H9 (cell line): ENCODE data around the gene CKB. TPM values are rescaled to one million over a fixed set of nuclear protein-coding genes. Genes with fewer than 3 reads are reported as not detected.

Experiments
- DNase-seq: peaks from one replicate; pipeline ENCODE4 v3.0.0-alpha.2; 2017
- H2AFZ ChIP-seq: one replicate; pipeline ENCODE4 v1.6.1; 2013; ENCODE audit warnings: mild to moderate bottlenecking, low read length, control low read depth, moderate library complexity
- H2AK5ac ChIP-seq: 2 replicates; pipeline ENCODE4 v1.6.1; 2013; ENCODE audit warnings: low read length, control low read depth, mixed read lengths; ENCODE audit not compliant: insufficient read length
- H2BK120ac ChIP-seq: one replicate; pipeline ENCODE4 v1.6.1; 2013; ENCODE audit warnings: low read depth, mild to moderate bottlenecking, low read length, control low read depth, inconsistent platforms; ENCODE audit not compliant: poor library complexity, severe bottlenecking
- H2BK12ac ChIP-seq: 2 replicates; pipeline ENCODE4 v1.6.1; 2013; ENCODE audit warnings: low read length, control low read depth, mixed read lengths, low read depth; ENCODE audit not compliant: insufficient read length
- H2BK15ac ChIP-seq: 2 replicates; pipeline ENCODE4 v1.6.1; 2013; ENCODE audit warnings: low read depth, low read length, control low read depth
- H2BK20ac ChIP-seq: one replicate; pipeline ENCODE4 v1.6.1; 2013; ENCODE audit warnings: low read depth, mild to moderate bottlenecking, low read length, control low read depth, inconsistent platforms; ENCODE audit not compliant: poor library complexity, severe bottlenecking
- H2BK5ac ChIP-seq: 2 replicates; pipeline ENCODE4 v1.6.1; 2013; ENCODE audit warnings: low read length, control low read depth, mixed read lengths; ENCODE audit not compliant: insufficient read length
- H3K14ac ChIP-seq: 2 replicates; pipeline ENCODE4 v1.6.1; 2013; ENCODE audit warnings: low read length, control low read depth; ENCODE audit not compliant: insufficient read depth
- H3K18ac ChIP-seq: 2 replicates; pipeline ENCODE4 v1.6.1; 2013; ENCODE audit warnings: low read depth, mild to moderate bottlenecking, mixed read lengths, low read length, control low read depth; ENCODE audit not compliant: insufficient read length
- H3K23ac ChIP-seq: 2 replicates; pipeline ENCODE4 v1.6.1; 2013; ENCODE audit warnings: low read length, control low read depth, mixed read lengths, low read depth; ENCODE audit not compliant: insufficient read length
- H3K23me2 ChIP-seq: 2 replicates; pipeline ENCODE4 v1.6.1; 2013; ENCODE audit warnings: low read depth, mild to moderate bottlenecking, mixed read lengths, low read length, control low read depth; ENCODE audit not compliant: insufficient read length, poor library complexity, severe bottlenecking
- H3K27ac ChIP-seq: 2 replicates; pipeline ENCODE4 v1.5.1; 2013; ENCODE audit warnings: low read length, control low read depth, mixed read lengths, low read depth; ENCODE audit not compliant: insufficient read length
- H3K27me3 ChIP-seq: 2 replicates; pipeline ENCODE4 v1.6.1; 2013; ENCODE audit warnings: low read length, control low read depth, inconsistent platforms; ENCODE audit not compliant: insufficient read depth
- H3K4ac ChIP-seq: 2 replicates; pipeline ENCODE4 v1.6.1; 2013; ENCODE audit warnings: low read depth, mild to moderate bottlenecking, control low read depth, inconsistent platforms, low read length, moderate library complexity
- H3K4me1 ChIP-seq: 2 replicates; pipeline ENCODE4 v1.6.1; 2013; ENCODE audit warnings: low read length, control low read depth, inconsistent platforms; ENCODE audit not compliant: insufficient read depth
- H3K4me2 ChIP-seq: 2 replicates; pipeline ENCODE4 v1.6.1; 2013; ENCODE audit warnings: low read length, control low read depth, mixed read lengths; ENCODE audit not compliant: insufficient read length, insufficient read depth
- H3K56ac ChIP-seq: 2 replicates; pipeline ENCODE4 v1.6.1; 2013; ENCODE audit warnings: low read depth, mild to moderate bottlenecking, mixed read lengths, low read length, control low read depth; ENCODE audit not compliant: insufficient read length
- H3K79me1 ChIP-seq: 2 replicates; pipeline ENCODE4 v1.6.1; 2013; ENCODE audit warnings: low read depth, mild to moderate bottlenecking, moderate library complexity, low read length, control low read depth, inconsistent platforms; ENCODE audit not compliant: insufficient read depth, poor library complexity, severe bottlenecking
- H3K79me2 ChIP-seq: 2 replicates; pipeline ENCODE4 v1.6.1; 2013; ENCODE audit warnings: low read length, control low read depth, inconsistent platforms; ENCODE audit not compliant: insufficient read depth
- H3K9ac ChIP-seq: 2 replicates; pipeline ENCODE4 v1.6.1; 2013; ENCODE audit warnings: low read length, control low read depth, mixed read lengths; ENCODE audit not compliant: insufficient read length; ENCODE audit errors: extremely low read depth
- H3K9me3 ChIP-seq: one replicate; pipeline ENCODE4 v1.6.1; 2013; ENCODE audit warnings: low read depth, low read length, inconsistent platforms; ENCODE audit not compliant: control insufficient read depth
- H3T11ph ChIP-seq: one replicate; pipeline ENCODE4 v1.6.1; 2013; ENCODE audit warnings: mild to moderate bottlenecking, low read length, control low read depth, inconsistent platforms
- H4K20me1 ChIP-seq: one replicate; pipeline ENCODE4 v1.6.1; 2013; ENCODE audit not compliant: control insufficient read depth, insufficient read length, insufficient read depth
- H4K5ac ChIP-seq: 2 replicates; pipeline ENCODE4 v1.6.1; 2013; ENCODE audit warnings: low read depth, mild to moderate bottlenecking, mixed read lengths, low read length, control low read depth; ENCODE audit not compliant: insufficient read length
- H4K8ac ChIP-seq: replicated peaks from 2 replicates; pipeline ENCODE4 v1.6.1; 2013; ENCODE audit warnings: low read length, control low read depth, mixed read lengths, low read depth; ENCODE audit not compliant: insufficient read length
- H4K91ac ChIP-seq: 2 replicates; pipeline ENCODE4 v1.6.1; 2013; ENCODE audit warnings: low read depth, mild to moderate bottlenecking, moderate library complexity, mixed read lengths, low read length, control low read depth; ENCODE audit not compliant: insufficient read length
- H3K27ac Mint-ChIP-seq, 3 experiments: 2 replicates in 2 of 3; 3 replicates in 1 of 3; pipeline ENCODE4 v1.8.0; 2020 to 2021; ENCODE audit warnings: mixed read lengths in 3 of 3, mild to moderate bottlenecking in 1 of 3, moderate library complexity in 1 of 3
- H3K27me3 Mint-ChIP-seq: 2 replicates; pipeline ENCODE4 v1.8.0; 2021; ENCODE audit warnings: low read depth, mild to moderate bottlenecking, moderate library complexity, mixed read lengths
- H3K36me3 Mint-ChIP-seq, 3 experiments: 2 replicates in 2 of 3; 3 replicates in 1 of 3; pipeline ENCODE4 v1.8.0; 2020 to 2021; ENCODE audit warnings: low read depth in 3 of 3, mixed read lengths in 3 of 3; ENCODE audit not compliant: insufficient read depth in 1 of 3
- H3K4me1 Mint-ChIP-seq, 2 experiments: 2 replicates each; pipeline ENCODE4 v1.8.0; 2020; ENCODE audit warnings: mixed read lengths in 2 of 2
- H3K4me3 Mint-ChIP-seq, 2 experiments: 2 replicates in 1 of 2; 3 replicates in 1 of 2; pipeline ENCODE4 v1.8.0; 2020 to 2021; ENCODE audit warnings: mild to moderate bottlenecking in 2 of 2, mixed read lengths in 2 of 2, moderate library complexity in 1 of 2
- H3K9me3 Mint-ChIP-seq, 2 experiments: 2 replicates in 1 of 2; 3 replicates in 1 of 2; pipeline ENCODE4 v1.8.0; 2020; ENCODE audit warnings: mild to moderate bottlenecking in 2 of 2, mixed read lengths in 2 of 2, moderate library complexity in 1 of 2
- WGBS: extraction: QIAGEN DNeasy Blood & Tissue Kit; methylation state at CpG from one replicate; pipeline ENCODE4 v1.1.7; 2013; ENCODE audit warnings: missing lambda C conversion rate, low lambda C conversion rate, mixed read lengths; ENCODE audit not compliant: insufficient read length; ENCODE audit errors: extremely low coverage; 5-methylcytosine and 5-hydroxymethylcytosine counted together
- total RNA-seq: library from RNA; stranded (reverse); gene quantifications from 2 replicates; pipeline ENCODE4 v1.2.1, GENCODE V29; 2021
- TF ChIP-seq, protein P1 (sequence below): fragments of 200-600 bp; sonication (generic); conservative IDR thresholded peaks from 3 replicates; pipeline ENCODE4 v1.8.0; 2021; ENCODE audit warnings: antibody characterized with exemption, mild to moderate bottlenecking

CKB gene
- total RNA-seq, 1 experiment from 2014 or later = 517 TPM

DNA sequence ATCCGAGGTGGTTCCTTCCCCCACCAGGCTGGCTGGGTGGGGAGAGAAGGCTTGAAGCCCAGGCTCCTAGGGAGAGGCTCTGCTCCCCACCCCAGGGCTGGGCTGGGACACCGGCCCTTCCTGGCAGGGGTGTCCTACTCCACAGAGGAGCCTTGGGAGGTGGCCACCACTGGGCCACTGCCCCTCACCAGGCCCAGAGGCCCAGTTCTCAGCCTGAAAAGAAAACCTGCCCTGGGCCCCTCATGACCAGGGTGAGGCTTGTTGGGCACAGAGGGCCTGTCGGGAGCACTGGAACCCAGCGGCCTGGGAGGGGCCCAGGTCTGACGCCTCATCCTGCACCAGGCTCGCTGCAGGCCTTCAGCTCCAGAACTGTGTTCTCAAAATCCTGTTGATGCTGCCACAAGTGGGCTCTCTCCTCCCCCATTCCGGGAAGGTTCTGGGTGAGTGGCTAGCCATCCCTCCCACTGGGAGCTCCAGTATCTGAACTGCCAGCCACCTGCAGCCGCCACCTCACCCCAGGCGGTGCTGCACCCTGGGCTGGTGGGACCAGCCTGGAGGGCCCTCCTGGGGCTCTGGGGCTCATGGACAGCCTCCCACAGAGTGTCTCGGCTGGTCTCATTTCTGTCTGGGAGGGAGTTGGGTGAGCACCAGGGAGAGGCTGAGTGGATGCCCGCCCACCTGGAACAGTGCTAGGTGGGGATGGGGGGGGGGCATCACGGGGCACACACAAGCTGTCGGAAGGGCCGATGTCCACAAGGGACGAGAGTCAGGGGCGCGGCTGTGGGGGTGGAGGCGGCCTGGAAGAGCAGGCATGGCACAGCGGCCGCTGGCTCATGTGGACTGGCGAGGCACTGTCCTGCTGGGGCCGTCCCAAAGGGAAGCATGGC, 28.1 kb upstream of the CKB start:
- Mint-ChIP-seq H3K36me3 (peaks cover 0 to 3% (median 0%) of the 10 kb centered on the region in 3 experiments; a peak in 1 of 7 replicates), H3K27me3 (no peaks in the 10 kb centered on the region; the same call in 1 of the 2 replicates), H3K4me3 (no peak overlapping the region), H3K4me1 (peaks cover 8 to 9% of the 10 kb centered on the region in 2 experiments), H3K27ac (no peak overlapping the region), H3K9me3 (no peaks in the 10 kb centered on the region)
- no peak overlapping the region for H3K4ac ChIP-seq
- H3K79me2 ChIP-seq = no peaks in the 10 kb centered on the region
- no peaks in the 10 kb centered on the region for H3K9me3 ChIP-seq
- no peak overlapping the region for H4K91ac ChIP-seq
- H2BK20ac ChIP-seq = no peak overlapping the region
- H2BK5ac ChIP-seq = no peak overlapping the region
- no peak overlapping the region for H3K14ac ChIP-seq
- no peak overlapping the region for H3K23ac ChIP-seq
- no peak overlapping the region for H3K56ac ChIP-seq
- H4K5ac ChIP-seq = no peak overlapping the region
- no peaks in the 10 kb centered on the region for H3K23me2 ChIP-seq
- no peak for DNase-seq
- no peak overlapping the region for H3K18ac ChIP-seq
- no peak overlapping the region for H2BK12ac ChIP-seq
- no peak overlapping the region for H2AFZ ChIP-seq
- no peaks in the 10 kb centered on the region for H3K4me1 ChIP-seq
- H2BK120ac ChIP-seq = no peak overlapping the region
- no peaks in the 10 kb centered on the region for H3K79me1 ChIP-seq
- no peak overlapping the region for H4K8ac ChIP-seq
- no peak overlapping the region for H2AK5ac ChIP-seq
- no peak overlapping the region for H3K27ac ChIP-seq
- no peak overlapping the region for H3K4me2 ChIP-seq
- no peak overlapping the region for H3K9ac ChIP-seq
- no peaks in the 10 kb centered on the region for H4K20me1 ChIP-seq
- H2BK15ac ChIP-seq = no peak overlapping the region
- no peak overlapping the region for H3T11ph ChIP-seq
- no CpG with 5 or more reads among the region's 22 CpGs for WGBS
- no peaks in the 10 kb centered on the region for H3K27me3 ChIP-seq
- TF ChIP-seq, protein P1, sequence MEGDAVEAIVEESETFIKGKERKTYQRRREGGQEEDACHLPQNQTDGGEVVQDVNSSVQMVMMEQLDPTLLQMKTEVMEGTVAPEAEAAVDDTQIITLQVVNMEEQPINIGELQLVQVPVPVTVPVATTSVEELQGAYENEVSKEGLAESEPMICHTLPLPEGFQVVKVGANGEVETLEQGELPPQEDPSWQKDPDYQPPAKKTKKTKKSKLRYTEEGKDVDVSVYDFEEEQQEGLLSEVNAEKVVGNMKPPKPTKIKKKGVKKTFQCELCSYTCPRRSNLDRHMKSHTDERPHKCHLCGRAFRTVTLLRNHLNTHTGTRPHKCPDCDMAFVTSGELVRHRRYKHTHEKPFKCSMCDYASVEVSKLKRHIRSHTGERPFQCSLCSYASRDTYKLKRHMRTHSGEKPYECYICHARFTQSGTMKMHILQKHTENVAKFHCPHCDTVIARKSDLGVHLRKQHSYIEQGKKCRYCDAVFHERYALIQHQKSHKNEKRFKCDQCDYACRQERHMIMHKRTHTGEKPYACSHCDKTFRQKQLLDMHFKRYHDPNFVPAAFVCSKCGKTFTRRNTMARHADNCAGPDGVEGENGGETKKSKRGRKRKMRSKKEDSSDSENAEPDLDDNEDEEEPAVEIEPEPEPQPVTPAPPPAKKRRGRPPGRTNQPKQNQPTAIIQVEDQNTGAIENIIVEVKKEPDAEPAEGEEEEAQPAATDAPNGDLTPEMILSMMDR = no peak
